HEK293T (cell line): ENCODE measurements around the gene ANKS6.

Experiments used
- CTCF ChIA-PET: fragments of 350-600 bp; formaldehyde crosslinking; extraction: SDS; loops from one replicate; lab custom pipeline; 2021; ENCODE audit warnings: antibody characterized with exemption, inconsistent platforms; lab: Yijun Ruan, JAX
- POLR2A ChIA-PET: fragments of 350-600 bp; formaldehyde crosslinking; extraction: SDS; loops from one replicate; lab custom pipeline; 2020; ENCODE audit warnings: antibody characterized with exemption, inconsistent platforms; lab: Yijun Ruan, JAX
- DNase-seq: peaks from one replicate; pipeline ENCODE4 v3.0.0; 2012; ENCODE audit warnings: mixed read lengths; ENCODE audit errors: extremely low spot score
- ARNT ChIP-seq: fragments of 450-650 bp; IDR thresholded peaks from 2 replicates; pipeline ENCODE4 v1.6.1; 2017; ENCODE audit warnings: mild to moderate bottlenecking
- BHLHE40 ChIP-seq: fragments of 450-650 bp; IDR thresholded peaks from 2 replicates; pipeline ENCODE4 v1.6.1; 2016; ENCODE audit warnings: mild to moderate bottlenecking, moderate library complexity, borderline replicate concordance
- CTBP1 ChIP-seq: fragments of 450-650 bp; IDR thresholded peaks from 2 replicates; pipeline ENCODE4 v1.6.1; 2016; ENCODE audit warnings: borderline replicate concordance
- ELF4 ChIP-seq: fragments of 450-650 bp; IDR thresholded peaks from 2 replicates; pipeline ENCODE4 v1.6.1; 2017; ENCODE audit warnings: antibody characterized with exemption
- FOXA1 ChIP-seq: fragments of 450-650 bp; IDR thresholded peaks from 2 replicates; pipeline ENCODE4 v1.6.1; 2016; ENCODE audit warnings: mild to moderate bottlenecking
- FOXK2 ChIP-seq: fragments of 450-650 bp; IDR thresholded peaks from 2 replicates; pipeline ENCODE4 v1.6.1; 2016; ENCODE audit warnings: mild to moderate bottlenecking
- FOXM1 ChIP-seq: fragments of 450-650 bp; IDR thresholded peaks from 2 replicates; pipeline ENCODE4 v1.6.1; 2017; ENCODE audit warnings: mild to moderate bottlenecking, borderline replicate concordance
- HDGF ChIP-seq: fragments of 450-650 bp; IDR thresholded peaks from 2 replicates; pipeline ENCODE4 v1.6.1; 2017; ENCODE audit warnings: antibody characterized with exemption, borderline replicate concordance
- L3MBTL2 ChIP-seq: fragments of 450-650 bp; conservative IDR thresholded peaks from 2 replicates; pipeline ENCODE4 v1.6.1; 2016; ENCODE audit warnings: mild to moderate bottlenecking
- LEF1 ChIP-seq: fragments of 450-650 bp; IDR thresholded peaks from 2 replicates; pipeline ENCODE4 v1.6.1; 2017; ENCODE audit warnings: mild to moderate bottlenecking, borderline replicate concordance
- NFRKB ChIP-seq: fragments of 450-650 bp; IDR thresholded peaks from 2 replicates; pipeline ENCODE4 v1.6.1; 2016; ENCODE audit warnings: mild to moderate bottlenecking, moderate library complexity
- PKNOX1 ChIP-seq: fragments of 450-650 bp; IDR thresholded peaks from 2 replicates; pipeline ENCODE4 v1.6.1; 2016
- SP1 ChIP-seq: fragments of 450-650 bp; IDR thresholded peaks from 2 replicates; pipeline ENCODE4 v1.6.1; 2017
- SUZ12 ChIP-seq: fragments of 450-650 bp; IDR thresholded peaks from 2 replicates; pipeline ENCODE4 v1.6.1; 2016; ENCODE audit warnings: mild to moderate bottlenecking
- TARDBP ChIP-seq: fragments of 450-650 bp; IDR thresholded peaks from 2 replicates; pipeline ENCODE4 v1.6.1; 2016
- ZNF384 ChIP-seq: fragments of 450-650 bp; IDR thresholded peaks from 2 replicates; pipeline ENCODE4 v1.6.1; 2016

Gene ANKS6

GRCh38 chr9:98821831-98822230 lies 25.5 kb upstream of the ANKS6 start:
- no peak for TF ChIP-seq ZNF384
- TF ChIP-seq NFRKB, result no peak
- no peak for TF ChIP-seq BHLHE40
- TF ChIP-seq FOXK2, result no peak
- no peak for TF ChIP-seq TARDBP
- no peak for TF ChIP-seq ELF4
- no peak for TF ChIP-seq FOXA1
- TF ChIP-seq CTBP1, result no peak
- no peak for TF ChIP-seq ARNT
- TF ChIP-seq L3MBTL2, result no peak
- TF ChIP-seq SP1, result no peak
- TF ChIP-seq PKNOX1, result no peak
- DNase-seq, result no peak
- ChIA-PET CTCF (no interaction called here), POLR2A (no interaction called here)

GRCh38 chr9:98819231-98819630 lies 22.9 kb upstream of the ANKS6 start:
- ChIA-PET CTCF (no interaction called here), POLR2A (no interaction called here)
- no peak for DNase-seq
- no peak for TF ChIP-seq CTBP1

- DNase-seq, result no peak
- TF ChIP-seq ELF4 (no peak), L3MBTL2 (no peak), CTBP1 (no peak), ZNF384 (no peak), FOXA1 (no peak)
- ChIA-PET CTCF (no interaction called here), POLR2A (no interaction called here)
These were observed 22.4 kb upstream of the ANKS6 start for GRCh38 chr9:98818764-98819163.

- ChIA-PET CTCF (no interaction called here), POLR2A (no interaction called here)
- no peak for TF ChIP-seq L3MBTL2
- TF ChIP-seq NFRKB, result no peak
- no peak for TF ChIP-seq ARNT
- TF ChIP-seq SP1, result no peak
- no peak for TF ChIP-seq LEF1
- TF ChIP-seq FOXK2, result no peak
- TF ChIP-seq FOXM1, result no peak
- TF ChIP-seq BHLHE40, result no peak
- no peak for TF ChIP-seq HDGF
- no peak for TF ChIP-seq PKNOX1
- no peak for TF ChIP-seq SUZ12
- TF ChIP-seq TARDBP, result no peak
- TF ChIP-seq FOXA1, result no peak
- TF ChIP-seq ZNF384, result no peak
- no peak for TF ChIP-seq ELF4
- no peak for TF ChIP-seq CTBP1
- DNase-seq, result no peak
These were observed 19.1 kb upstream of the ANKS6 start for GRCh38 chr9:98815391-98815951.

- DNase-seq, result no peak
These were observed 14.8 kb upstream of the ANKS6 start for GRCh38 chr9:98811051-98811650.

GRCh38 chr9:98810102-98810842 lies 13.9 kb upstream of the ANKS6 start:
- ChIA-PET CTCF (no interaction called here), POLR2A (no interaction called here)
- no peak for DNase-seq
- no peak for TF ChIP-seq CTBP1

More at GRCh38 chr9:98811051-98811650, 14.8 kb upstream of the ANKS6 start:
- TF ChIP-seq FOXA1 (no peak), TARDBP (no peak), BHLHE40 (no peak), ELF4 (no peak), FOXM1 (no peak), SUZ12 (no peak), FOXK2 (no peak), PKNOX1 (no peak), ARNT (no peak), ZNF384 (no peak), SP1 (no peak), CTBP1 (no peak)
- ChIA-PET POLR2A (no interaction called here), CTCF (no interaction called here)
